Activated naive CD4-positive, alpha-beta T cell treated with anti-CD3 and anti-CD28 coated beads, Interleukin-2, amount 10 ng/mL, durations not matched to agents 7 days and 5 days (primary cell): Measurements from ENCODE around the gene RTTN.
A peak's percentile ranks its signal among the peaks of the same experiment; 100 is the strongest.
"Not testable (repeated sequence)": the region's sequence is repeated elsewhere in the genome, so short reads cannot be mapped to it uniquely, and the experiment has no call there.

Source experiments
- CTCF ChIA-PET: fragments of 350-600 bp; sonication (Branson Sonifier 250); formaldehyde crosslinking; loops from one replicate; lab custom pipeline; 2021; ENCODE audit warnings: antibody characterized with exemption; lab: Charles Lee
- DNase-seq: peaks from one replicate; pipeline ENCODE4 v3.0.0-alpha.2; 2020
- H3K27ac Mint-ChIP-seq: one replicate; pipeline ENCODE4 v1.8.0; 2021; ENCODE audit warnings: mild to moderate bottlenecking, moderate library complexity, mixed read lengths
- H3K27me3 Mint-ChIP-seq: one replicate; pipeline ENCODE4 v1.8.0; 2021; ENCODE audit warnings: mild to moderate bottlenecking, mixed read lengths
- H3K36me3 Mint-ChIP-seq: one replicate; pipeline ENCODE4 v1.8.0; 2021; ENCODE audit warnings: mixed read lengths
- H3K4me1 Mint-ChIP-seq: one replicate; pipeline ENCODE4 v1.8.0; 2021; ENCODE audit warnings: mixed read lengths
- H3K4me3 Mint-ChIP-seq: one replicate; pipeline ENCODE4 v1.8.0; 2021; ENCODE audit warnings: mild to moderate bottlenecking, moderate library complexity, mixed read lengths
- H3K9me3 Mint-ChIP-seq: one replicate; pipeline ENCODE4 v1.8.0; 2021; ENCODE audit warnings: mixed read lengths

Gene RTTN

GRCh38 chr18:69996951-69997798, 208.3 kb downstream of the RTTN start:
- Mint-ChIP-seq H3K4me1 (peaks cover 7% of the 10 kb centered on the region), H3K27me3 (no peaks in the 10 kb centered on the region), H3K9me3 (peaks cover 1% of the 10 kb centered on the region), H3K27ac (no peak overlapping the region), H3K4me3 (no peak overlapping the region), H3K36me3 (peaks cover 51% of the 10 kb centered on the region)
- CTCF ChIA-PET, result no interaction called here
- DNase-seq, result no peak

- no peak overlapping the region for H3K27ac Mint-ChIP-seq
- no peaks in the 10 kb centered on the region for H3K27me3 Mint-ChIP-seq
- peaks cover 7% of the 10 kb centered on the region for H3K4me1 Mint-ChIP-seq
- CTCF ChIA-PET, result no interaction called here
- H3K4me3 Mint-ChIP-seq, result no peak overlapping the region
- DNase-seq, result no peak
- peaks cover 46% of the 10 kb centered on the region for H3K36me3 Mint-ChIP-seq
- peaks cover 1% of the 10 kb centered on the region for H3K9me3 Mint-ChIP-seq
These were observed 209.1 kb downstream of the RTTN start for GRCh38 chr18:69996417-69996816.

GRCh38 chr18:69995774-69996173, 209.7 kb downstream of the RTTN start:
- Mint-ChIP-seq H3K9me3 (peaks cover 1% of the 10 kb centered on the region), H3K4me1 (peaks cover 3% of the 10 kb centered on the region), H3K4me3 (no peak overlapping the region), H3K27ac (no peak overlapping the region), H3K27me3 (no peaks in the 10 kb centered on the region), H3K36me3 (peaks cover 43% of the 10 kb centered on the region)
- DNase-seq, result no peak
- CTCF ChIA-PET, result no interaction called here

- H3K9me3 Mint-ChIP-seq, result peaks cover 11% of the 10 kb centered on the region
- DNase-seq, result no peak
- H3K4me1 Mint-ChIP-seq, result peaks cover 3% of the 10 kb centered on the region
- no peaks in the 10 kb centered on the region for H3K27me3 Mint-ChIP-seq
- H3K27ac Mint-ChIP-seq, result no peak overlapping the region
- no peak overlapping the region for H3K4me3 Mint-ChIP-seq
- H3K36me3 Mint-ChIP-seq, result peaks cover 47% of the 10 kb centered on the region
- CTCF ChIA-PET, result interaction anchor here (0.6 kb wide), 1 partner anchor 12 kb away, joined by 3 read pairs; no protein-coding TSS in a partner anchor
These were observed 212.7 kb downstream of the RTTN start for GRCh38 chr18:69992776-69993175.

GRCh38 chr18:69987870-69988269, 217.6 kb downstream of the RTTN start:
- CTCF ChIA-PET, result no interaction called here
- DNase-seq, result no peak
- peaks cover 36% of the 10 kb centered on the region for H3K36me3 Mint-ChIP-seq
- no peaks in the 10 kb centered on the region for H3K27me3 Mint-ChIP-seq
- H3K4me3 Mint-ChIP-seq, result no peak overlapping the region
- H3K27ac Mint-ChIP-seq, result no peak overlapping the region
- H3K4me1 Mint-ChIP-seq, result peaks cover under 1% of the 10 kb centered on the region
- peaks cover 20% of the 10 kb centered on the region for H3K9me3 Mint-ChIP-seq

- H3K9me3 Mint-ChIP-seq, result peaks cover 20% of the 10 kb centered on the region
- no peak overlapping the region for H3K27ac Mint-ChIP-seq
- H3K27me3 Mint-ChIP-seq, result no peaks in the 10 kb centered on the region
- H3K4me1 Mint-ChIP-seq, result peaks cover 26% of the 10 kb centered on the region
- DNase-seq, result no peak
- peaks cover 35% of the 10 kb centered on the region for H3K36me3 Mint-ChIP-seq
- CTCF ChIA-PET, result interaction anchor here (0.6 kb wide), 1 partner anchor 321 kb away, joined by 3 read pairs; no protein-coding TSS in a partner anchor
- no peak overlapping the region for H3K4me3 Mint-ChIP-seq
These were observed 220.2 kb downstream of the RTTN start for GRCh38 chr18:69985239-69985638.

GRCh38 chr18:69982417-69982816, 223.1 kb downstream of the RTTN start:
- Mint-ChIP-seq H3K4me3 (no peak overlapping the region), H3K4me1 (peaks cover 46% of the 10 kb centered on the region), H3K27me3 (no peaks in the 10 kb centered on the region), H3K9me3 (peaks cover 21% of the 10 kb centered on the region), H3K36me3 (peaks cover 40% of the 10 kb centered on the region), H3K27ac (no peak overlapping the region)
- no peak for DNase-seq
- CTCF ChIA-PET, result no interaction called here

GRCh38 chr18:69981948-69982347, 223.5 kb downstream of the RTTN start:
- CTCF ChIA-PET, result no interaction called here
- peaks cover 46% of the 10 kb centered on the region for H3K4me1 Mint-ChIP-seq
- no peaks in the 10 kb centered on the region for H3K27me3 Mint-ChIP-seq
- peaks cover 22% of the 10 kb centered on the region for H3K9me3 Mint-ChIP-seq
- no peak for DNase-seq
- H3K4me3 Mint-ChIP-seq, result no peak overlapping the region
- H3K36me3 Mint-ChIP-seq, result peaks cover 40% of the 10 kb centered on the region
- H3K27ac Mint-ChIP-seq, result peak overlapping the region; percentile 22

GRCh38 chr18:69980982-69981804, 224.3 kb downstream of the RTTN start:
- CTCF ChIA-PET, result interaction anchor here (0.5 kb wide), 1 partner anchor 12 kb away, joined by 3 read pairs; no protein-coding TSS in a partner anchor

GRCh38 chr18:69980509-69980908, 225.0 kb downstream of the RTTN start:
- Mint-ChIP-seq H3K27ac (no peak overlapping the region), H3K9me3 (peaks cover 31% of the 10 kb centered on the region), H3K4me3 (no peak overlapping the region), H3K36me3 (peaks cover 42% of the 10 kb centered on the region), H3K4me1 (peaks cover 46% of the 10 kb centered on the region), H3K27me3 (no peaks in the 10 kb centered on the region)
- no peak for DNase-seq
- CTCF ChIA-PET, result interaction anchor here (0.5 kb wide), 1 partner anchor 13 kb away, joined by 3 read pairs; no protein-coding TSS in a partner anchor

More at GRCh38 chr18:69980982-69981804, 224.3 kb downstream of the RTTN start:
- H3K27ac Mint-ChIP-seq, result peak overlapping the region; percentile 25
- no peaks in the 10 kb centered on the region for H3K27me3 Mint-ChIP-seq
- DNase-seq, result no peak
- H3K36me3 Mint-ChIP-seq, result peaks cover 41% of the 10 kb centered on the region
- no peak overlapping the region for H3K4me3 Mint-ChIP-seq
- peaks cover 46% of the 10 kb centered on the region for H3K4me1 Mint-ChIP-seq
- H3K9me3 Mint-ChIP-seq, result peaks cover 24% of the 10 kb centered on the region

- no peak overlapping the region for H3K4me3 Mint-ChIP-seq
- CTCF ChIA-PET, result no interaction called here
- no peak overlapping the region for H3K27ac Mint-ChIP-seq
- DNase-seq, result no peak
- H3K27me3 Mint-ChIP-seq, result no peaks in the 10 kb centered on the region
- peaks cover 40% of the 10 kb centered on the region for H3K9me3 Mint-ChIP-seq
- peaks cover 46% of the 10 kb centered on the region for H3K4me1 Mint-ChIP-seq
- H3K36me3 Mint-ChIP-seq, result peaks cover 46% of the 10 kb centered on the region
These were observed 226.5 kb downstream of the RTTN start for GRCh38 chr18:69978732-69979715.

GRCh38 chr18:69975294-69975693, 230.2 kb downstream of the RTTN start:
- H3K9me3 Mint-ChIP-seq, result peaks cover 52% of the 10 kb centered on the region
- H3K27ac Mint-ChIP-seq, H3K4me3 Mint-ChIP-seq, DNase-seq, CTCF ChIA-PET, H3K27me3 Mint-ChIP-seq: not testable (repeated sequence)
- H3K36me3 Mint-ChIP-seq, result peaks cover 45% of the 10 kb centered on the region
- H3K4me1 Mint-ChIP-seq, result peaks cover 20% of the 10 kb centered on the region

- Mint-ChIP-seq H3K36me3 (peaks cover 39% of the 10 kb centered on the region), H3K4me3 (no peak overlapping the region), H3K27me3 (no peaks in the 10 kb centered on the region), H3K4me1 (peaks cover 11% of the 10 kb centered on the region), H3K9me3 (peaks cover 52% of the 10 kb centered on the region), H3K27ac (no peak overlapping the region)
- CTCF ChIA-PET, result no interaction called here
- no peak for DNase-seq
These were observed 231.1 kb downstream of the RTTN start for GRCh38 chr18:69974365-69974764.
